Measurements from ENCODE around the gene CABCOCO1.

DNA sequence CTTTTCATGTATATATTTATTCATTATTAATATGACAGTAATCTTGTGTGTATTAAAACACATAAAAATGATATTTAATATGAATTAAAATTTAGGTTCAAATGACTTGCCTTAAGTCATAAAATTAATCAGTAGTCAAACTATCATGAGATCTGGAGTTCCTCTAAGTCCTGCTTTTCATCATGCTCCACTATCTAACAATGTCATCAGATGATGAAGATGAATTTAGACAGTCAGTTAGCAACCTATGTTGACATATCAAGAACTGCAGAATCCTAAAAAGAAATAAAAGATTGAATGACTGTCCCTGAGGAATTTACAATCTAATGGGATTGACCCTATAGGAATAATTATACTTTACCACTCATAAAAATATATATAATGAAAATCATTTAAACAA is 7.1 kb downstream of the CABCOCO1 start:
- TF ChIP-seq EZH2phosphoT487 (IDR thresholded peaks at IDR 0.05; ENCODE audit: low read depth) = no peak
- TF ChIP-seq, protein P1, sequence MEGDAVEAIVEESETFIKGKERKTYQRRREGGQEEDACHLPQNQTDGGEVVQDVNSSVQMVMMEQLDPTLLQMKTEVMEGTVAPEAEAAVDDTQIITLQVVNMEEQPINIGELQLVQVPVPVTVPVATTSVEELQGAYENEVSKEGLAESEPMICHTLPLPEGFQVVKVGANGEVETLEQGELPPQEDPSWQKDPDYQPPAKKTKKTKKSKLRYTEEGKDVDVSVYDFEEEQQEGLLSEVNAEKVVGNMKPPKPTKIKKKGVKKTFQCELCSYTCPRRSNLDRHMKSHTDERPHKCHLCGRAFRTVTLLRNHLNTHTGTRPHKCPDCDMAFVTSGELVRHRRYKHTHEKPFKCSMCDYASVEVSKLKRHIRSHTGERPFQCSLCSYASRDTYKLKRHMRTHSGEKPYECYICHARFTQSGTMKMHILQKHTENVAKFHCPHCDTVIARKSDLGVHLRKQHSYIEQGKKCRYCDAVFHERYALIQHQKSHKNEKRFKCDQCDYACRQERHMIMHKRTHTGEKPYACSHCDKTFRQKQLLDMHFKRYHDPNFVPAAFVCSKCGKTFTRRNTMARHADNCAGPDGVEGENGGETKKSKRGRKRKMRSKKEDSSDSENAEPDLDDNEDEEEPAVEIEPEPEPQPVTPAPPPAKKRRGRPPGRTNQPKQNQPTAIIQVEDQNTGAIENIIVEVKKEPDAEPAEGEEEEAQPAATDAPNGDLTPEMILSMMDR (IDR thresholded peaks at IDR 0.05; ENCODE audit: low read depth, low read length) = no peak
